Neutrophil (primary cell): ENCODE results near the gene FBXW7.

Source experiments
- H3K27ac ChIP-seq: fragments of 200-600 bp; sonication (generic); 2 replicates; pipeline ENCODE4 v1.5.1; 2016; ENCODE audit warnings: mild to moderate bottlenecking, moderate library complexity
- H3K27me3 ChIP-seq: fragments of 200-600 bp; sonication (generic); 2 replicates; pipeline ENCODE4 v1.6.0; 2016; ENCODE audit warnings: mild to moderate bottlenecking
- H3K36me3 ChIP-seq: fragments of 200-600 bp; sonication (generic); 2 replicates; pipeline ENCODE4 v1.5.1; 2017
- H3K4me1 ChIP-seq, 2 experiments: fragments of 200-600 bp in 1 of 2; sonication (generic) in 1 of 2; 1 replicate in 1 of 2; 2 replicates in 1 of 2; pipeline versions ENCODE4 v1.5.1 to v1.6.1; 2013 to 2016; ENCODE audit warnings: low read depth in 1 of 2, low read length in 1 of 2, mild to moderate bottlenecking in 1 of 2, moderate library complexity in 1 of 2; ENCODE audit not compliant: control insufficient read depth in 1 of 2, insufficient read depth in 1 of 2
- H3K4me3 ChIP-seq, 2 experiments: fragments of 200-600 bp in 1 of 2; sonication (generic) in 1 of 2; 1 replicate in 1 of 2; 2 replicates in 1 of 2; pipeline ENCODE4 v1.5.1; 2013 to 2016; ENCODE audit warnings: low read depth in 1 of 2, low read length in 1 of 2, mild to moderate bottlenecking in 1 of 2, moderate library complexity in 1 of 2
- H3K9me3 ChIP-seq: fragments of 200-600 bp; sonication (generic); 2 replicates; pipeline ENCODE4 v1.5.1; 2016
- TF ChIP-seq, protein P1 (sequence below): fragments of 200-600 bp; sonication (generic); IDR thresholded peaks from 2 replicates; pipeline ENCODE4 v1.5.1; 2016; ENCODE audit warnings: antibody characterized with exemption

The FBXW7 gene

GRCh38 chr4:152283801-152284470 lies 252.0 kb downstream of the FBXW7 start:
- H3K4me3 ChIP-seq = no peak overlapping the region
- H3K36me3 ChIP-seq = no peaks in the 10 kb centered on the region
- TF ChIP-seq, protein P1, sequence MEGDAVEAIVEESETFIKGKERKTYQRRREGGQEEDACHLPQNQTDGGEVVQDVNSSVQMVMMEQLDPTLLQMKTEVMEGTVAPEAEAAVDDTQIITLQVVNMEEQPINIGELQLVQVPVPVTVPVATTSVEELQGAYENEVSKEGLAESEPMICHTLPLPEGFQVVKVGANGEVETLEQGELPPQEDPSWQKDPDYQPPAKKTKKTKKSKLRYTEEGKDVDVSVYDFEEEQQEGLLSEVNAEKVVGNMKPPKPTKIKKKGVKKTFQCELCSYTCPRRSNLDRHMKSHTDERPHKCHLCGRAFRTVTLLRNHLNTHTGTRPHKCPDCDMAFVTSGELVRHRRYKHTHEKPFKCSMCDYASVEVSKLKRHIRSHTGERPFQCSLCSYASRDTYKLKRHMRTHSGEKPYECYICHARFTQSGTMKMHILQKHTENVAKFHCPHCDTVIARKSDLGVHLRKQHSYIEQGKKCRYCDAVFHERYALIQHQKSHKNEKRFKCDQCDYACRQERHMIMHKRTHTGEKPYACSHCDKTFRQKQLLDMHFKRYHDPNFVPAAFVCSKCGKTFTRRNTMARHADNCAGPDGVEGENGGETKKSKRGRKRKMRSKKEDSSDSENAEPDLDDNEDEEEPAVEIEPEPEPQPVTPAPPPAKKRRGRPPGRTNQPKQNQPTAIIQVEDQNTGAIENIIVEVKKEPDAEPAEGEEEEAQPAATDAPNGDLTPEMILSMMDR = no peak
- no peaks in the 10 kb centered on the region for H3K27me3 ChIP-seq
- no peaks in the 10 kb centered on the region for H3K9me3 ChIP-seq
- H3K27ac ChIP-seq = no peak overlapping the region
- H3K4me1 ChIP-seq = no peaks in the 10 kb centered on the region

GRCh38 chr4:152281822-152282221 lies 254.1 kb downstream of the FBXW7 start:
- Histone ChIP-seq H3K27me3 (no peaks in the 10 kb centered on the region), H3K4me1 (no peaks in the 10 kb centered on the region), H3K27ac (no peak overlapping the region), H3K9me3 (no peaks in the 10 kb centered on the region), H3K36me3 (no peaks in the 10 kb centered on the region), H3K4me3 (no peak overlapping the region)
- TF ChIP-seq, protein P1 = no peak

- no peaks in the 10 kb centered on the region for H3K27me3 ChIP-seq
- no peaks in the 10 kb centered on the region for H3K4me1 ChIP-seq
- TF ChIP-seq, protein P1 = no peak
Observed at GRCh38 chr4:152281211-152281610, 254.7 kb downstream of the FBXW7 start.

DNA sequence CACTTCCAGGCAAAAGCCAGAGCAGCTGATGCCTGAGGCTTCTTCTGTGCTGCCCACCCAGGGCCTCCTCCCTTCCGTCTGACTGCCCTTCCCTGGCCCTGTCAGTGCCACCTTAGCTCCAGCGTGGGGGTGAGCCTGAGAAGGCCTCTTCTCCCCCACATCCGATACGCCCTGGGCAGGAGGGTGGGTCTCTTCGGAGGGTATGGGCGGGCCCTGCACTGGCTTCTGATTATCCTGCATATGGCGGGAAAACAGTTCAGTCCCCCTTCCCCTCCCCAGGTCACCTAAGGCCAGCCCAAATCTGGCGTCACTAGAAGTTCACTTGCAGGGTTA lies 256.7 kb downstream of the FBXW7 start:
- H3K9me3 ChIP-seq = no peaks in the 10 kb centered on the region
- no peak overlapping the region for H3K27ac ChIP-seq
- no peaks in the 10 kb centered on the region for H3K27me3 ChIP-seq
- TF ChIP-seq, protein P1 = no peak
- H3K4me3 ChIP-seq = no peak overlapping the region
- H3K4me1 ChIP-seq = no peaks in the 10 kb centered on the region
- no peaks in the 10 kb centered on the region for H3K36me3 ChIP-seq

More at GRCh38 chr4:152281211-152281610, 254.7 kb downstream of the FBXW7 start:
- Histone ChIP-seq H3K27ac (no peak overlapping the region), H3K36me3 (no peaks in the 10 kb centered on the region), H3K9me3 (no peaks in the 10 kb centered on the region), H3K4me3 (no peak overlapping the region)

GRCh38 chr4:152278505-152279233 lies 257.2 kb downstream of the FBXW7 start:
- Histone ChIP-seq H3K9me3 (no peaks in the 10 kb centered on the region), H3K27ac (no peak overlapping the region), H3K4me1 (no peaks in the 10 kb centered on the region), H3K27me3 (no peaks in the 10 kb centered on the region), H3K36me3 (no peaks in the 10 kb centered on the region), H3K4me3 (no peak overlapping the region)
- TF ChIP-seq, protein P1 = no peak
